GM12874 (cell line): ENCODE results near the gene PIP4K2B.

Experiments used
- TF ChIP-seq, protein P1 (sequence below): IDR thresholded peaks from 2 replicates; pipeline ENCODE4 v1.5.1; 2011; ENCODE audit warnings: low read depth, mild to moderate bottlenecking, control low read depth, low read length, moderate library complexity; ENCODE audit not compliant: insufficient read depth

Gene PIP4K2B

DNA sequence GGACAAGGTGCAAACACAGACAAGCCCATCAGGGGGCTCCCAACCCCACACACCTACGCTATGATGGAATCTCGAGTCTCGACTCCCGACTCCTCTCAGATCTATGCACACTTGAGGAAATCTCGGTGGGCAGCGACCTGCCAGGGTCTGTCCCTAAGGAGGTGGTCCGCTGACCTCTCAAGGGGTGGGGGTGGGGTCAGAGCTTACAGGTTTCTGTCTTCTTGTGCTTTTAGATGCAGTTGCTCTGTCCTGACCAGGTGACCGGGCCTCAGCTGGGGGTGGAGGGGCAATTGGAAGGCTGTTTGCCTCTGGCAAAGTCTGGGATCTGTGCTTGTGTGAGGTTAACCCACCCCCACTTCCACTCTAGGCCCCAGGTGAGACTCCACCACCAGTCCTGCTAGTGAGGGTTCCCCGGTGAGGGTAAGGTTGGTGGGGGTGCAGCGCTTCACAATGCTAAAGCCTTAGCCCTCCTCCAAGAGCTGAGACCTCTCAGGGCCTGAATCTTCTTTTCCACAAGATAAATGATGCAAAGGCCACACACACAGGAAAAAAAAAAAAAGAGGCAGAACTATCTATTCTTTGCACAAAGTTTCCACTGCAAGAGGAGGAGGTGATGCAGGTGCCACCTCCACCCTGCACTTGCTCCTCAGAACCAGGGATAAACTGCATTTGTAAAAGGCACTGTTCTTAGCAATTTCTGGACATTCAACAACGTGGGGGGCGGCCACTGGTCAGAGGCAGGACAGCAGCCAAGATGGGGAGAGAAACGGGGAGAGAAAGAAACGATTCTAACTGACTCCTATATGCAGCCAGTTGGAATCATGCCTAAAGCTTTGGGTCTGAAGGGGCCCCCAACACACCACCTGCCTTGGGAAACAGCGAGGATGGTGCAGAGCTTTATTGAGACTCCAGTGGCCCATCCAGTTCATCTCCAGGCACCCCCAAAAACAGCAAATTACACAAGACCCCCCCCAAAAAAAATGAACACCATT is 65.1 kb downstream of the PIP4K2B start:
- TF ChIP-seq, protein P1, sequence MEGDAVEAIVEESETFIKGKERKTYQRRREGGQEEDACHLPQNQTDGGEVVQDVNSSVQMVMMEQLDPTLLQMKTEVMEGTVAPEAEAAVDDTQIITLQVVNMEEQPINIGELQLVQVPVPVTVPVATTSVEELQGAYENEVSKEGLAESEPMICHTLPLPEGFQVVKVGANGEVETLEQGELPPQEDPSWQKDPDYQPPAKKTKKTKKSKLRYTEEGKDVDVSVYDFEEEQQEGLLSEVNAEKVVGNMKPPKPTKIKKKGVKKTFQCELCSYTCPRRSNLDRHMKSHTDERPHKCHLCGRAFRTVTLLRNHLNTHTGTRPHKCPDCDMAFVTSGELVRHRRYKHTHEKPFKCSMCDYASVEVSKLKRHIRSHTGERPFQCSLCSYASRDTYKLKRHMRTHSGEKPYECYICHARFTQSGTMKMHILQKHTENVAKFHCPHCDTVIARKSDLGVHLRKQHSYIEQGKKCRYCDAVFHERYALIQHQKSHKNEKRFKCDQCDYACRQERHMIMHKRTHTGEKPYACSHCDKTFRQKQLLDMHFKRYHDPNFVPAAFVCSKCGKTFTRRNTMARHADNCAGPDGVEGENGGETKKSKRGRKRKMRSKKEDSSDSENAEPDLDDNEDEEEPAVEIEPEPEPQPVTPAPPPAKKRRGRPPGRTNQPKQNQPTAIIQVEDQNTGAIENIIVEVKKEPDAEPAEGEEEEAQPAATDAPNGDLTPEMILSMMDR, result peak; percentile 29; the same call in 1 of the 2 replicates

DNA sequence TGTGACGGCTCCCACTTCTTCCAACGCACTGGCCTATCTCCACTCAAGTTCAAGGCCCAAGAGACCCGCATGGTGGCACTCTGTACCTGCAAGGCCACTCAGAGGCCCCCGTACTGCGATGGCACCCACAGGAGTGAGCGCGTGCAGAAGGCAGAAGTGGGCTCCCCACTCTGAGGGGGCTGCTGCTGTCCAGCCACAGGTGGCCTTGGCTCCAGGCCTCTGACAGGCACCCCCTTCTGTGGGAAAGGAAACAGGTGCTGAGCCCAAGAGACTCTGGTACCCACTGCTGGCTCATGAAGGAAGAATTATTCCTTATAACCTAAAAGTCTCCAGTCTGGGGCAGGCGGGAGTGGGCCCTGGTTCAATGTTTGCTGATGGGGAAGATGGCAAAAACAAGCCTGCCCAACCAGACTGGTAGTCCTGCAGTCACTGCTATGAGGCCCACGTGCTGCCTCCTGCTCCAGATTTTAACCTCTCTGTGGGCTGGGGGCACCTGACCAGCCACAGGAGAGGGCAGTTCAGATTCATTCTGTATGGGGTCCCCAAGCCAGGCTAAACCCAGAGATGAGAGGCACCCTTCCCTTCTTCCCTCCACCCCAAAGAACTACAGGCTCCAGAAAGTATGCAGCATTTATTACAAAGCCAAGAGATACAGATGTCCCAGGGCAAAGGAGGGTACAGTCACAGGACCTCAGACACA is 65.9 kb downstream of the PIP4K2B start:
- TF ChIP-seq, protein P1, result no peak

DNA sequence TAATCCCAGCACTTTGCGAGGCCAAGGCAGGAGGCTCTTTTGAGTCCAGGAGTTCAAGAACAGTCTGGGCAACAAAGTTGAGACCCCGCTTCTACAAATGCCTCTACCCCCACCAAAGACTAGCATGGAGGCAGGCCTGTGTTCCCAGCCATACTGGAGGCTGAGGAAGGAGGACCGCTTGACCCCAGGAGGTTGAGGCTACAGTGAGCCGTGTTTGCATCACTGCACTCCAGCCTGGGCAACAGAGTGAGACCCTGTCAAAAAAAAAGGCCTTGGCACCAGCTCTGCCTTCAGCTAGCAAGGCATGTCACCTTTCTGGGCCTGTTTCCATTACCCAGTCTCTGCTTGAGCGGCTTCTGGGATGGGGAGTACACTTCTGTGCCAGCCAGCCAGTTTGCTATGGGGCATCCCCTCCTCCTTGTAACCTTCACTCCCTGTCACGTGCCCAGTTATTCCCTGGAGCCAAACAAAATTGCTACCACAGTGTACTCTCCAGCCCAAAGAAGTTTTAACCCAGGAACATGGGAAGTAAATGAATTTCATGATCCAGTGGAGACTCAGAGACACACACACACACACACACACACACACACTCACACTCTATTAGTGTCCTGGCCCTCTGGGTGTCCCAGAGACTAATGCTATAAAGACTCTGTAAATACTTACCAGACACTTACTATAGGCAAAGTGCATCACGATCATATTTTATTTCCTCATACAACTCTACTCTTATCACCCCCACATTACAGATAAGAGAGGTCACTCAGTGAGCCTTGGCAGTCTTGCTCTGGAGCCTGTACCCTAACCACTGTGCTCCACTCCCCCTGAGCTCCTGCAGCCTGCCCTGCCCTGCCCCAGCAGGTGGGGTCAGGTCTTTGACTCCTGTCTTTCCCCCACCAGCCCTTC is 66.7 kb downstream of the PIP4K2B start:
- TF ChIP-seq, protein P1, result no peak

DNA sequence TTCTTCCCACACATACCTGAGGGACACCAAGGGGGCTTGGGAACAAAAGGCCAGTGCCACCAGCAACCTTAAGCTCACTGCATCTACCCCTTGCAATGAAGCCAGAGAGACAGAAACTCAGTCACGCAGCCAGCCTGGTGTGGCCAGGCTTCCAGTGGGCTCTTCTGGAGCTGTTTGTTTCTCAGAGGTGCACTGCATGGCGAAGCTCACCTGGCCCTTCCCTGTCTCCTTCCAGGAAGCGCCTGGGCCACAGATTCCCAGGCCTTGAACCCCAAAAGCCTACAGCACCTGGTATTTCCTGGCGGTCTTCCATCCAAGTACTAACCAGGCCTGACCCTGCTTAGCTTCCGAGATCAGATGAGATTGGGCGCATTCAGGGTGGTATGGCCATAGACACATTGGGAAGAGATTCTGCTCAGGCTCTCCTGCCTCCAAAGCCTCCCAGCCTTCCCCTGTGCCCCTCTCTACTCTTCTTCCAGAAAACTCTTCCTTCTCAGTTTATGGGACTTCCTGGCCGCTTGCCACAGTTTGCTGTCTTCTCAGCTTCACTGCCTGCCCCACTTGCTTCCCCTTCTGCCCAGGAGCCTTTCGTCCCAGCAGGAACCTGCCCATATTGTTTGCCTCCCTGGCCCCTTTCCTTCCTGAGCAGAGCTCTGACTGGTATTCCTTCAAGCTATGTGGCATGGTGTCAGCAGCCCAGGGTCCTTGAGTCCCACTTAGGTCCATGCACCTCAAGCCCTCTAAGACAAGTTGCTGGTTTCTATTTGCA is 67.6 kb downstream of the PIP4K2B start:
- TF ChIP-seq, protein P1, result no peak

DNA sequence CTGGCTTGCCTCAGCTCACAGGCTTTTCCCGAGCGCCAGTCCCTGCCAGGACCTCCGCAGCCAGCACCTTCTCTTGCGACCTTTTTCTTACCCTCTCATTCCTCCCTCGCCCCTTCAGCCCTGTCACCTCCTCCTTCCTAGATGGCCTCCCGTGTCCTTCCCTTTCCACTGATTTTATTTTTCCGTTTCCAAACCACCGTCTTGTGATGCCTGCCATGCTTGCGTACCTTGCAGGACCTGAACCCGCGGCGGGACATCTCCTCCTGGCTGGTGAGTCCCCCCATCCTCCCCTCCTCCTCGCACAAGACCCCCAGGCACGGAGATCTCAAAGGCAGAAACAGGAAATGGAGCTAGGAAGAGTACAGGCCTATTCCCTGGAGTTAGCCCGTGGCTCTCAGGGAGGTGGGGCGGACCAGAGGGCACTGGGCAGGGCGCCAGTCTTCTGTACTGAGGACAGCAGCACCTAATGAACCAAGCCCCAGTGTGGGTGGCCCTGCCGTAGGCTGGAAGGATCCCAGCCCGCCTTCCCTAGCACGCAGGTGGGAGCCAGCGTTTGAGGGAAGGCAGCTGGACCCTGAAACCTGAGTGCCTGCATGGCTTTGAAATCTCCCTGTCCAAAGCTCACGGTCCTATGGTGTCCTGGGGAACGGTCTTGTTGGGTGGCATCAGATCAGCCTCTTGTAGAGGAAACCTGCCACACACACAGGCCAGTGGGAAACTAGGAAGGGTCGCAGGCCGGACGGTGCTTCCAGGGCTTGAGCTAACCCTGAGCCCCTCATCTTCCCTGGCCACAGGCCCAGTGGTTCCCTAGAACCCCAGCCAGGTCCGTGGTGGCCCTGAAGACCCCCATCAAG is 68.6 kb downstream of the PIP4K2B start:
- TF ChIP-seq, protein P1, result no peak

DNA sequence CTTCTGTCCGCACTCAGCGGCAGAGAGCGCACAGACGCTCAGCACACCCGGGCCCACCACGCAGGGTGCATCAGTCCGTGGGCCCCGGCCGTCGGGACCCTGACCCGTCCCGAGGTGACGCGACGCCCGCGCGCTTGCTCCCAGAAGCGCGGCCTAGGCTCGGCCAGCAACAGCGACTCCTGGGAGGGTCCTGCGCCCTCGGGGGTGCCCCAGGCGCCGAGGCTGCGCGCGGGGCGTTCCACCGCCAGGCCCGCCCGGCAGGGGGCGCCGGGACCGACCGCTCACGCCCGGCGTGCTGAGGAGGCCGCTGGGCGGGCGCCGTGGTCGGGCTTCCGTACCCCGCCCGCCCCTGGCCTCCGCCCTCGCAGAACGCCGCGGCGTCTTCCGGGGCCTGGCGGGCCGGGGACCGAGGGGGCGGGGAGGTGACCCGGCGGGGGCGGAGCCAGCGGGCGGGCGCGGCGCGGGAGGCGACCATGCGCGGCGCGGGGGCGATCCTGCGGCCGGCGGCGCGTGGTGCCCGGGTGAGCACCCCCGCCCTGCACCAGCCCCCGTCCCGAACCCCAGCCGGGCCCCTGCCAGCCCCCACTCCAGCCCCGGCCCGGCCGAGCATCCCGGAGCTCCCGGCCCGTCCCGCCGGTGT is 69.3 kb downstream of the PIP4K2B start, which contains the start of gene CISD3:
Gene CISD3, plus strand, starts transcription at position 456 of the 640 bp plus-strand sequence. Its CDS starts 18 bp downstream, at position 474.
- TF ChIP-seq, protein P1, result peak; percentile 87
